Measurements from ENCODE around the gene NPC2. TPM values are rescaled to one million over a fixed set of nuclear protein-coding genes. Genes with fewer than 3 reads are reported as not detected.

NPC2 gene
- total and polyA plus RNA-seq, 2 of the 4 experiments (the other 2 are of a cell fraction) = 210 to 273 TPM

- Histone ChIP-seq H3K27me3 (ENCODE audit: control insufficient read depth, insufficient read depth, low read length) (no peaks in the 10 kb centered on the region), H2AFZ (replicated peaks; ENCODE audit: low read length, poor library complexity) (no peak overlapping the region), H3K9me3 (ENCODE audit: control insufficient read depth, insufficient read depth, low read length) (no peaks in the 10 kb centered on the region), H2BK5ac (ENCODE audit: low read depth, low read length, poor library complexity, severe bottlenecking) (no peak overlapping the region), H3K4me1 (ENCODE audit: control insufficient read depth, insufficient read depth, low read length) (peaks cover 7% of the 10 kb centered on the region), H2BK15ac (ENCODE audit: low read depth, low read length) (no peak overlapping the region), H3K4me2 (ENCODE audit: low read depth, low read length) (no peak overlapping the region), H3K14ac (replicated peaks; ENCODE audit: low read depth, low read length) (no peak overlapping the region), H4K5ac (ENCODE audit: low read depth, low read length) (no peak overlapping the region), H3K56ac (ENCODE audit: extremely low read depth, insufficient read depth, low read length) (no peak overlapping the region), H3K9me1 (ENCODE audit: insufficient read depth, low read length) (peaks cover 7% of the 10 kb centered on the region; the same call in 1 of the 2 replicates), H3K79me1 (ENCODE audit: low read depth in 1 of 2, low read length in 2 of 2) (peaks cover 28 to 54% of the 10 kb centered on the region in 2 experiments), H4K8ac (ENCODE audit: low read depth in 2 of 2, low read length in 2 of 2) (no peak overlapping the region), H3K18ac (ENCODE audit: low read depth, low read length) (no peak overlapping the region), H3K36me3 (ENCODE audit: control insufficient read depth, insufficient read depth, low read length) (peaks cover 6% of the 10 kb centered on the region; the same call in 1 of the 2 replicates), H3K27ac (ENCODE audit: insufficient read depth, low read length) (no peak overlapping the region), H2BK20ac (ENCODE audit: low read depth, low read length) (no peak overlapping the region), H4K91ac (ENCODE audit: insufficient read depth, low read depth, low read length) (no peak overlapping the region), H2AK9ac (replicated peaks; ENCODE audit: low read depth, low read length, poor library complexity) (no peak overlapping the region), H3K9ac (ENCODE audit: low read depth, low read length) (no peak overlapping the region), H2BK120ac (ENCODE audit: low read depth, low read length) (no peak overlapping the region), H3K4ac (ENCODE audit: low read depth, low read length) (no peak overlapping the region), H3K4me3 (ENCODE audit: insufficient read depth, low read depth, low read length) (no peak overlapping the region), H3K23ac (ENCODE audit: low read depth, low read length) (no peak overlapping the region), H4K20me1 (ENCODE audit: insufficient read depth, low read length) (no peaks in the 10 kb centered on the region; the same call in 1 of the 2 replicates), H2AK5ac (ENCODE audit: low read depth, low read length) (no peak overlapping the region)
- ChIA-PET CTCF (no interaction called here), POLR2A (ENCODE audit: unreplicated experiment) (no interaction called here)
- in situ Hi-C loops (cut with MboI; ENCODE audit: low sequenced_read_pairs) (no loop called here), intact Hi-C loops (cut with micrococcal nuclease) (no loop called here), dilution Hi-C loops (cut with HindIII; ENCODE audit: low sequenced_read_pairs, unreplicated experiment) (no loop called here)
- no peak for TF ChIP-seq SMC3 (IDR thresholded peaks at IDR 0.05; ENCODE audit: low read depth, low read length)
- TF ChIP-seq CHD1 (IDR thresholded peaks at IDR 0.05; ENCODE audit: low read depth, low read length) = no peak
- TF ChIP-seq MAZ (IDR thresholded peaks at IDR 0.05; ENCODE audit: borderline replicate concordance, low read depth, low read length) = no peak
- TF ChIP-seq NFE2L2 (IDR thresholded peaks at IDR 0.05; ENCODE audit: low read depth, low read length) = no peak
- TF ChIP-seq RFX5 (IDR thresholded peaks at IDR 0.05; ENCODE audit: low read depth, low read length) = no peak
- no peak for TF ChIP-seq RCOR1 (IDR thresholded peaks at IDR 0.05; ENCODE audit: insufficient replicate concordance, low read length)
- no peak for TF ChIP-seq USF2 (IDR thresholded peaks at IDR 0.05; ENCODE audit: low read depth, low read length)
- TF ChIP-seq MXI1 (IDR thresholded peaks at IDR 0.05; ENCODE audit: borderline replicate concordance, low read depth, low read length) = no peak
- TF ChIP-seq MAFK (IDR thresholded peaks at IDR 0.05; ENCODE audit: low read depth, low read length) = no peak
- TF ChIP-seq CEBPB (IDR thresholded peaks at IDR 0.05; ENCODE audit: low read depth, low read length) = no peak
- no TSS peak for BruUV-seq (replicated peaks)
- no CpG with 5 or more reads among the region's 2 CpGs for WGBS, 2 experiments (ENCODE audit: extremely low coverage in 2 of 2, insufficient read length in 1 of 2)
- ATAC-seq (ENCODE audit: low read depth) (no peak), DNase-seq (no peak)
Observed at GRCh38 chr14:74495356-74495755, 2.3 kb upstream of the NPC2 start.
